Transverse colon (tissue), 3 donors: ENCODE results near the gene MAP4K3.

Experiments
- CTCF ChIP-seq, 5 experiments: fragments of 200-600 bp in 3 of 5; fragments of 450-650 bp in 2 of 5; sonication (generic) in 3 of 5; IDR thresholded peaks; 1 replicate in 2 of 5; 2 replicates in 3 of 5; pipeline ENCODE4 v1.5.1; 2016 to 2017; ENCODE audit warnings: antibody characterized with exemption in 5 of 5, inconsistent platforms in 3 of 5, mild to moderate bottlenecking in 2 of 5, moderate library complexity in 1 of 5
- EP300 ChIP-seq: sonication (generic); formaldehyde crosslinking; IDR thresholded peaks from one replicate; pipeline ENCODE4 v1.6.1; 2017; ENCODE audit warnings: antibody characterized with exemption, low read depth

- TF ChIP-seq EP300 (no peak), CTCF (IDR thresholded peaks at IDR 0.05) (no peak)
Measured at GRCh38 chr2:39394516-39394961, 42.5 kb downstream of the MAP4K3 start.
